RWPE1 (cell line): ENCODE measurements around the gene CPM.
"Not testable (repeated sequence)": the region's sequence is repeated elsewhere in the genome, so short reads cannot be mapped to it uniquely, and the experiment has no call there.

Experiments used
- CTCF ChIA-PET: fragments of 350-600 bp; sonication (Branson Sonifier 250); formaldehyde crosslinking; extraction: SDS; loops from one replicate; lab custom pipeline; 2021; lab: Yijun Ruan, JAX
- POLR2A ChIA-PET: fragments of 400-600 bp; formaldehyde crosslinking; extraction: SDS; loops from one replicate; lab custom pipeline; 2020; ENCODE audit warnings: antibody characterized with exemption; ENCODE audit not compliant: low non-redundant PET; lab: Yijun Ruan, JAX
- DNase-seq: peaks from one replicate; pipeline ENCODE4 v3.0.0; 2012; ENCODE audit warnings: low spot score
- H3K27ac ChIP-seq: fragments of 450-650 bp; 2 replicates; pipeline ENCODE4 v1.5.1; 2017
- TF ChIP-seq, protein P1 (sequence below): fragments of 450-650 bp; conservative IDR thresholded peaks from 2 replicates; pipeline ENCODE4 v1.5.1; 2017; ENCODE audit warnings: low read depth, mild to moderate bottlenecking

Gene CPM

DNA sequence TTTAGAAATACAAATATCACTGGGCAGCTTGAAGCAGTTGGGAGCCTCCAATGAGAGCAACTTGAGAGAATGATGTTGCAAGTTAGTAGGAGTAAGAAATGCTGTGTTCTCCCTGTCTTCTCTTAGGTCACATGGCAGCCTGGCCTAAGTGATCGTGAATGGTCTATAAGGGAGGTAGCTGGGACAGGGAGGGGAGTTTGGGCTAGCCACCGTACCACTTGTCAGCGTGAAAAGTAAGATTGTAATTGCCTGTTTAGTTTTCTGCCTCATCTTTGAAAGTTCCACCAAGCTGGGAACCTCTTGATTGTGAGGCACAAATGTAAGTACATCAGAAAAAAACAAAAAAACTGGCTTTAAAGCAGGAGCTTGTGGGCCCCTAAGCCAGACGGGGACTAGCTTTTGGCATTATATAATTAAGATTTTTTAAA is 88.6 kb downstream of the CPM start:
- ChIA-PET CTCF (no interaction called here), POLR2A (no interaction called here)
- no peak for DNase-seq
- TF ChIP-seq, protein P1, sequence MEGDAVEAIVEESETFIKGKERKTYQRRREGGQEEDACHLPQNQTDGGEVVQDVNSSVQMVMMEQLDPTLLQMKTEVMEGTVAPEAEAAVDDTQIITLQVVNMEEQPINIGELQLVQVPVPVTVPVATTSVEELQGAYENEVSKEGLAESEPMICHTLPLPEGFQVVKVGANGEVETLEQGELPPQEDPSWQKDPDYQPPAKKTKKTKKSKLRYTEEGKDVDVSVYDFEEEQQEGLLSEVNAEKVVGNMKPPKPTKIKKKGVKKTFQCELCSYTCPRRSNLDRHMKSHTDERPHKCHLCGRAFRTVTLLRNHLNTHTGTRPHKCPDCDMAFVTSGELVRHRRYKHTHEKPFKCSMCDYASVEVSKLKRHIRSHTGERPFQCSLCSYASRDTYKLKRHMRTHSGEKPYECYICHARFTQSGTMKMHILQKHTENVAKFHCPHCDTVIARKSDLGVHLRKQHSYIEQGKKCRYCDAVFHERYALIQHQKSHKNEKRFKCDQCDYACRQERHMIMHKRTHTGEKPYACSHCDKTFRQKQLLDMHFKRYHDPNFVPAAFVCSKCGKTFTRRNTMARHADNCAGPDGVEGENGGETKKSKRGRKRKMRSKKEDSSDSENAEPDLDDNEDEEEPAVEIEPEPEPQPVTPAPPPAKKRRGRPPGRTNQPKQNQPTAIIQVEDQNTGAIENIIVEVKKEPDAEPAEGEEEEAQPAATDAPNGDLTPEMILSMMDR = no peak
- H3K27ac ChIP-seq = no peak overlapping the region

GRCh38 chr12:68842784-68843567 is 90.0 kb downstream of the CPM start:
- H3K27ac ChIP-seq = no peak overlapping the region
- DNase-seq = no peak
- ChIA-PET POLR2A (no interaction called here), CTCF (interaction anchor here (0.6 to 1.2 kb wide), 3 partner anchors 9 to 1006 kb away, joined by 3 to 5 read pairs (median 3); no protein-coding TSS in a partner anchor)
- TF ChIP-seq, protein P1 = no peak

- no peak for DNase-seq
- no peak overlapping the region for H3K27ac ChIP-seq
- TF ChIP-seq, protein P1 = no peak
- ChIA-PET POLR2A (no interaction called here), CTCF (interaction anchor here (1.1 to 1.2 kb wide), 2 partner anchors 10 to 12 kb away, joined by 3 read pairs; no protein-coding TSS in a partner anchor)
These were observed 90.8 kb downstream of the CPM start for GRCh38 chr12:68842123-68842522.

DNA sequence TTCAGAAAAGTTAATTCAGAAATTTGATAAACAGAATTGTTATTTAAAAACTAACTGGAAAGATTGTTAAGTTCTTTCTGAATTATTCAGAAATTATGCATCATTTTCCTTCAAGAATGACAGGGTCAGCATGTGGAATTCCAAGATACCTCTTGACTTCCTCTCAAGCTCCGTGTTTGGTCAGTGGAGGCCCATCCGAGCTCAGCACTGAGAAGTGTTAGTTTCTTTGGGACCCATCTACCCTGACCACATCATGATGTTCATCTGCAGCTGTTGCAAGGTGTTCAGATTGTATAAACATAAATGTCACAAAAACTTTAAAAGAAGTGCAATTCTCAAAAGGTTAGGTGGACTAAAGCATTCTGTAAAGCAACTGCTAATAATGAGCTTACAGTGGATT is 91.3 kb downstream of the CPM start:
- DNase-seq = no peak
- TF ChIP-seq, protein P1 = no peak
- POLR2A ChIA-PET = no interaction called here
- CTCF ChIA-PET = interaction anchor here (1.2 kb wide), 1 partner anchor 11 kb away, joined by 3 read pairs; no protein-coding TSS in a partner anchor
- no peak overlapping the region for H3K27ac ChIP-seq

DNA sequence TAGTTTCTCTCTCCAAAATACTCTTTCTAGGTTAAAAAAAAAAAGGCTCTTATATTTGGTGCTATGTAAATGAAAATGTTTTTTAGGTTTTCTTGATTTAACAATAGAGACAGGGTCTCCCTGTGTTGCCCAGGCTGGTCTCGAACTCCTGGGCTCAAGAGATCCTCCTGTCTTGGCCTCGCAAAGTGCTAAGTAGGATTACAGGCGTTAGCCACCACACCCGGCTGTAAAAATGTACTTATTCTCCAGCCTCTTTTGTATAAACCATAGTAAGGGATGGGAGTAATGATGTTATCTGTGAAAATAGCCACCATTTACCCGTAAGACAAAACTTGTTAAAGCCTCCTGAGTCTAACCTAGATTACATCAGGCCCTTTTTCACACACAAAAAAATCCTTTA is 91.8 kb downstream of the CPM start:
- H3K27ac ChIP-seq, CTCF ChIA-PET, DNase-seq, POLR2A ChIA-PET: not testable (repeated sequence)

DNA sequence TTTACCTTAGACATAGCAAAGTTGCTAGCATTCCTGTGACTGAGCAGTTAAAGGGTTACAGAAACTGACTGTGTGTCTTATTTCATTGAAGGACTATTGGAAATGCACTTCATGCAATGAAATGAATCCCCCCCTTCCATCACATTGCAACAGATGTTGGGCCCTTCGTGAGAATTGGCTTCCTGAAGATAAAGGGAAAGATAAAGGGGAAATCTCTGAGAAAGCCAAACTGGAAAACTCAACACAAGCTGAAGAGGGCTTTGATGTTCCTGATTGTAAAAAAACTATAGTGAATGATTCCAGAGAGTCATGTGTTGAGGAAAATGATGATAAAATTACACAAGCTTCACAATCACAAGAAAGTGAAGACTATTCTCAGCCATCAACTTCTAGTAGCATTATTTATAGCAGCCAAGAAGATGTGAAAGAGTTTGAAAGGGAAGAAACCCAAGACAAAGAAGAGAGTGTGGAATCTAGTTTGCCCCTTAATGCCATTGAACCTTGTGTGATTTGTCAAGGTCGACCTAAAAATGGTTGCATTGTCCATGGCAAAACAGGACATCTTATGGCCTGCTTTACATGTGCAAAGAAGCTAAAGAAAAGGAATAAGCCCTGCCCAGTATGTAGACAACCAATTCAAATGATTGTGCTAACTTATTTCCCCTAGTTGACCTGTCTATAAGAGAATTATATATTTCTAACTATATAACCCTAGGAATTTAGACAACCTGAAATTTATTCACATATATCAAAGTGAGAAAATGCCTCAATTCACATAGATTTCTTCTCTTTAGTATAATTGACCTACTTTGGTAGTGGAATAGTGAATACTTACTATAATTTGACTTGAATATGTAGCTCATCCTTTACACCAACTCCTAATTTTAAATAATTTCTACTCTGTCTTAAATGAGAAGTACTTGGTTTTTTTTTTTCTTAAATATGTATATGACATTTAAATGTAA is 93.5 kb downstream of the CPM start:
- no peak for DNase-seq
- POLR2A ChIA-PET = no interaction called here

More for the DNA sequence above, 93.5 kb downstream of the CPM start:
- CTCF ChIA-PET = interaction anchor here (0.5 to 0.6 kb wide), 3 partner anchors 10 to 257 kb away, joined by 3 to 5 read pairs (median 3); no protein-coding TSS in a partner anchor
- H3K27ac ChIP-seq = no peak overlapping the region
- TF ChIP-seq, protein P1 = no peak
